Transverse colon (tissue), 4 donors: ENCODE results near the gene SHOC1.

Source experiments
- POLR2A ChIP-seq: fragments of 450-650 bp; IDR thresholded peaks from one replicate; pipeline ENCODE4 v1.6.1; 2016; ENCODE audit warnings: antibody characterized with exemption, mild to moderate bottlenecking, moderate library complexity
- POLR2AphosphoS5 ChIP-seq, 3 donors: sonication (generic); formaldehyde crosslinking; IDR thresholded peaks; one replicate each; pipeline ENCODE4 v1.6.1; 2016; ENCODE audit warnings: antibody characterized with exemption in 3 of 3
- TF ChIP-seq, protein P1 (sequence below), 5 experiments: fragments of 200-600 bp in 3 of 5; fragments of 450-650 bp in 2 of 5; sonication (generic) in 3 of 5; IDR thresholded peaks; 1 replicate in 2 of 5; 2 replicates in 3 of 5; pipeline ENCODE4 v1.5.1; 2016 to 2017; ENCODE audit warnings: antibody characterized with exemption in 5 of 5, inconsistent platforms in 3 of 5, mild to moderate bottlenecking in 2 of 5, moderate library complexity in 1 of 5

DNA sequence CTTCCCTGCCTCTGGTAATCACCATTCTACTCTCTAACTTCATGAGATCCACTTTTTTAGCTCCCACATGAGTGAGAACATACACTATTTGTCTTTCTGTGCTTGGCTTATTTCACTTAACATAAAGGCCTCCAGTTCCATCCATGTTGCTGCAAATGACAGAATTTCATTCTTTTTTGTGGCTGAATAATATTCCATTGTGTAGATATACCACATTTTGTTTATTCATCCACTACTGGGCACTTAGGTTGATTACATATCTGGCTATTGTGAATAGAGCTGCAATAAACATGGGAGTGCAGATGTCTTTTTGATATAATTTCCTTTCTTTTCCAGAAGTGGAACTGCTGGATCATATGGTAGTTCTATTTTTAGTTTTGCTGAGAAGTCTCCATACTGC is 28.7 kb downstream of the SHOC1 start:
- TF ChIP-seq, protein P1, sequence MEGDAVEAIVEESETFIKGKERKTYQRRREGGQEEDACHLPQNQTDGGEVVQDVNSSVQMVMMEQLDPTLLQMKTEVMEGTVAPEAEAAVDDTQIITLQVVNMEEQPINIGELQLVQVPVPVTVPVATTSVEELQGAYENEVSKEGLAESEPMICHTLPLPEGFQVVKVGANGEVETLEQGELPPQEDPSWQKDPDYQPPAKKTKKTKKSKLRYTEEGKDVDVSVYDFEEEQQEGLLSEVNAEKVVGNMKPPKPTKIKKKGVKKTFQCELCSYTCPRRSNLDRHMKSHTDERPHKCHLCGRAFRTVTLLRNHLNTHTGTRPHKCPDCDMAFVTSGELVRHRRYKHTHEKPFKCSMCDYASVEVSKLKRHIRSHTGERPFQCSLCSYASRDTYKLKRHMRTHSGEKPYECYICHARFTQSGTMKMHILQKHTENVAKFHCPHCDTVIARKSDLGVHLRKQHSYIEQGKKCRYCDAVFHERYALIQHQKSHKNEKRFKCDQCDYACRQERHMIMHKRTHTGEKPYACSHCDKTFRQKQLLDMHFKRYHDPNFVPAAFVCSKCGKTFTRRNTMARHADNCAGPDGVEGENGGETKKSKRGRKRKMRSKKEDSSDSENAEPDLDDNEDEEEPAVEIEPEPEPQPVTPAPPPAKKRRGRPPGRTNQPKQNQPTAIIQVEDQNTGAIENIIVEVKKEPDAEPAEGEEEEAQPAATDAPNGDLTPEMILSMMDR (IDR thresholded peaks at IDR 0.05) = no peak
- TF ChIP-seq POLR2AphosphoS5 (IDR thresholded peaks at IDR 0.05) = no peak
- no peak for TF ChIP-seq POLR2A
